Spleen (tissue), 7 donors: ENCODE data around the gene TIGD3.

Source experiments
- CTCF ChIP-seq, 11 experiments: fragments of 200-600 bp in 7 of 11; fragments of 450-650 bp in 4 of 11; sonication (generic) in 4 of 11; IDR thresholded peaks in 8 of 11; conservative IDR thresholded peaks in 3 of 11; 1 replicate in 7 of 11; 2 replicates in 4 of 11; pipeline versions ENCODE4 v1.4.0 to v1.8.0; 2016 to 2021; ENCODE audit warnings: antibody characterized with exemption in 11 of 11, inconsistent platforms in 4 of 11, mild to moderate bottlenecking in 1 of 11
- POLR2A ChIP-seq, 3 donors: fragments of 450-650 bp; IDR thresholded peaks; one replicate each; pipeline ENCODE4 v1.5.1; 2017; ENCODE audit warnings: antibody characterized with exemption in 3 of 3, mild to moderate bottlenecking in 1 of 3
- POLR2AphosphoS5 ChIP-seq, 3 donors: sonication (generic); formaldehyde crosslinking; IDR thresholded peaks; one replicate each; pipeline ENCODE4 v1.5.1; 2017; ENCODE audit warnings: antibody characterized with exemption in 3 of 3
- donor health status: DM: no; HTN: no; CAD: no; lungs with moderate emphysema.
- donor health status: DM: no; HTN: no; CAD: no.
- donor health status: DM: no; HTN: no; CAD: no.

- TF ChIP-seq POLR2A (IDR thresholded peaks at IDR 0.05) = no peak
- TF ChIP-seq CTCF (IDR thresholded peaks at IDR 0.05 in 8 of 11, conservative IDR thresholded peaks at IDR 0.05 in 3 of 11) = peak in 4 of 11 experiments; percentile 3 to 30 (median 24)
- TF ChIP-seq POLR2AphosphoS5 (IDR thresholded peaks at IDR 0.05) = no peak
These were observed 1.8 kb upstream of the TIGD3 start for GRCh38 chr11:65352783-65353182.
